GM12873 (cell line): ENCODE data around the gene ADAMTS5.

ENCODE experiments used
- CTCF ChIP-seq: IDR thresholded peaks from 2 replicates; pipeline ENCODE4 v1.5.1; 2012; ENCODE audit warnings: low read depth, mild to moderate bottlenecking, moderate library complexity, low read length, control low read depth; ENCODE audit not compliant: insufficient read depth; ENCODE audit errors: missing control alignments

The ADAMTS5 gene

DNA sequence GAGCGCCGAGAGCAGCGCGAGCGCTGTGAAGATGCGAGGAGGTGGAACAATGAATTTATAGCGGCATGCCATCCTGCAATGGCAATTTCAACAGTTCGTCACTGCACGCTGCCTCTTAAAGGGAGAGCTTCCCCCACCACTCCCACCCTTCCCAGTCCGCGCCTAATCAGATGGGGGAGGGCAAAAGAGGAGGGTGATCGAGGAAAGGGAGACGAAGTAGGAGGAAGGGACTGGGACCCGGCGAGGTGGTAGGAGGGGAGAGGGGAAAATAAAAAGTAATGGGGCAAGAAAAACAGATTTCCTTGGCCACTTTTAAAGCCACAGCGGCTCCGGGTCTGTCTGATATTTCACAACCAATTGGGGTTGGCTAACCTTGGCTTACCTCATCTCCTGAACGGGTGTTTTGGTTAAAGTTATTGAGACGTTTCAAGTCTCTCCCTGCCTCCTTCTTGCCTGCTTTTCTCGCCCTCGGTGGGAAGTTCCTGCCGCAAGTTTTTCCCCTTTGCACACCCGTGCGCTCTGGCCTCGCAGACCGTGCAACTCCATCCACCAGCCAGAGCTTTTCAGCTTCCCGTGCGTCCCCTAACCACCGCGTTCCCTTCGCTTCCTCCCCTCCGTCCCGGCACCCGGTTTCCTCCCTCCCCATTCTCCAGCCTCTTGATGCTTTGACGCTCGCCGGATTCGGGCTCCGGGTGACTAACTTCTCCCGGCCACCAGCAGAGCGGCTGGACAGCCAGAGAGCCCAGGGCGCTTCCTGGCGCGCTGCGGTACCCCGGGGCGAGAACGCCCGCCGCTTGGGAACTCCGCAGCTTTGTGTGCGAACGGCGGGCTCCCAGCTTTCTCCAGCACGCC, at the start of gene ADAMTS5:
ADAMTS5 (minus strand) TSS at position 27 of the 852 bp plus-strand sequence. CDS start 697 bp downstream, outside the sequence.
- no peak for TF ChIP-seq CTCF

GRCh38 chr21:27001526-27001925, 34.6 kb upstream of the ADAMTS5 start:
- no peak for TF ChIP-seq CTCF

- TF ChIP-seq CTCF = no peak
Measured at GRCh38 chr21:26983576-26983975, 16.7 kb upstream of the ADAMTS5 start.

DNA sequence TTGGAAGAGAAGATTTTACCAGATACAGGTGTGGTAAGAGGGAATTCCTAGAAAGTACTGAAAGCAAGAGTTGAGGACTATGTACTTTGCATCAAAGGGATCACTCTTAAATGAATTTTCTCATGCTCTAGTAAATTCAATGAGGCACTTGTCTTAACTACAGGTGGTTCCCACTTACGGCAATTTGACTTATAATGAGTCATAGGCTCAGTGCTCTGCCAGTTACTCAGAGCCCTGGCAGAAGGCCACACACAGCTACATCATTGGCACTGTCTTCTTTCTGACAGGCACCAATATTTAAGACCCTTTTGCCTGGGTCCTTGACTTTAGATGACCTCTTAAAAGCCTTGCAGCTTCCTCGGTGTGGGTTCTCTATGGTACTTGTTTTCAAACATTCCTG, 15.9 kb upstream of the ADAMTS5 start:
- no peak for TF ChIP-seq CTCF

DNA sequence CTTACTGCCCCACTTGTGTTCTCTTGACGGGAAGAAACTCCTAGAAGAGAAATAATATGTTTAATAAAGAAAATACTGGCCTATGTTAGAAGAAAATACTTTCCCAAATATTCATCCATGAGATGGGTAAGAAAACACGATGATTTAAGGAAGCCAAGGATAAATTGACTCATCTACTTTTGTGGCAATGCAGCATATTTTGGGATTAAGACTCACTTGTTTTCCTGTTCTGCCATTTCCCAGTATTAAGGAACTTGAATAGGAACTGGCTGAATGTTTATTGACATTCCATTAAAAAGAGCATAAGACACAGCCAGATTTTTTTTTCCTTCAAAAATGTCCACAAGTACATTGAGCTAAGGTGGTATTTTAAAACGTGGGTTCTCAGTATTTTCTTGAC, 10.9 kb upstream of the ADAMTS5 start:
- TF ChIP-seq CTCF = no peak

DNA sequence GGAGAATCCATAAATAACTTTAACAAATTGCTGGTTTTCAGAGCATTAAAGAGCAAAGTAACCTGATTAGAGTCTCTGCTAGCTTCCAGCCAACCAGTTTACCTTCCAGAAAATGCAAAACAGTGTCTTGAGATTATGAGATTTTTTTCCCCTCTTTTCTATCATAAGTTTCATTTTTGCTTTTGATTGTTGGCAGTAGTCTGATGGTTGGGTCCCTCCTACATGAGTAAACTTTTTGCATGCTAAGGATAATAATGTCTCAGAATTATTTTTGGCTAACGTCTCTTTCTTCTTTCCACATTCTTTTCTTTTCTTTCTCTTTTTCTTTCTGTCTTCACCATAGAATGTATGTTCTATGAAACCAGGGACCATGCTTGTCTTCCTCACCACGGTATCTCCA, 6.3 kb upstream of the ADAMTS5 start:
- no peak for TF ChIP-seq CTCF

GRCh38 chr21:26972192-26972591, 5.3 kb upstream of the ADAMTS5 start:
- TF ChIP-seq CTCF = no peak
